GM21825 (cell line): ENCODE measurements around the gene RPP25.

Source experiments
- ATAC-seq: cut with Tn5 transposase; IDR thresholded peaks from one replicate; pipeline ENCODE4 v1.9.1; 2021; ENCODE audit warnings: mild to moderate bottlenecking, moderate library complexity; ENCODE audit not compliant: unreplicated experiment

The RPP25 gene, protein sequence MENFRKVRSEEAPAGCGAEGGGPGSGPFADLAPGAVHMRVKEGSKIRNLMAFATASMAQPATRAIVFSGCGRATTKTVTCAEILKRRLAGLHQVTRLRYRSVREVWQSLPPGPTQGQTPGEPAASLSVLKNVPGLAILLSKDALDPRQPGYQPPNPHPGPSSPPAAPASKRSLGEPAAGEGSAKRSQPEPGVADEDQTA

DNA sequence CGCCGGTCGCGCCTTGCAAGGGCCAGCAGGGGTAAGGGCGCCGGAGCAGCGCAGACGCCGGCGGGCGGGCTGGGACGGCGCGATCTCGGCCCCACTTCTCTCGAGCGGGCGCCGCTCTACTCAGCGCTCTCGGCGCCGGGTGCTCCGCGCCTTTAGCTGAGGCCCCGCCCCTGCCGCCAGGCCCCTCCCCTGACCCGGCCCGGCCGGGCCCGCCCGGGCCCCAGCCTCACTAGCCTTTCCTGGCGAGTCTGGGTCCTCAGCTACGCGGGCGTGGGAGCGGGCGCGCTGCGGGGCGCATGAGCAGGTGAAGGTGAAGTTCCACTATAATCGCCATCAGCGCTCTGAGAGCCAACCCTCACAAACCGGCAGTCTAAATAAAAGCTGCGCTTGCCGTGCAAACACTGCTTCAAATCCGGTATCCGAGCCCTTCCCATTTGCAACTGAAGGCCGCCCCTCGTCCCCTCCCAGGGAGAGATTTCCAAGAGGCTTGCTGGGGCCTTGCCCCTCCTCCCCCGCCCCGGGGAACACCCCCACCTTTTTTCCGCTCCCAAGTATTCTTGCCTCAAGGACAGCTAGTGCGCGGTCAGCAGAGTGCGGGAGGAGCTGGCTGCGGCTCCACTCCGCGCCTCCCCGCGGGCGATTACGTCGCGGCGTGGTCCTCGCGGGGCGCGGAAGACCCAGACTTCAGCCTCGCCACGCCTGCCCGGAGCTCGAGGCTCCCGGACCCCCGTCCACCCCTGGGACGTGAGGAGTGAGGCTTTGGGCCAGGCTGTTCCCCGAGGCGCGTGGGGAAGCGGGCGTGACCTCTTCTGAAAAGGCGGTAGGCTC is at the start of gene RPP25:
TSS of gene RPP25 (minus strand) at position 125 of the 828 bp plus-strand sequence. CDS start 189 bp downstream, outside the sequence.
- peak; percentile 78 for ATAC-seq

- no peak for ATAC-seq
These were observed 45.8 kb upstream of the RPP25 start for GRCh38 chr15:75002398-75002797.

- no peak for ATAC-seq
These were observed 44.7 kb upstream of the RPP25 start for GRCh38 chr15:75001310-75001709.

- no peak for ATAC-seq
These were observed 41.0 kb upstream of the RPP25 start for GRCh38 chr15:74997543-74997942.

DNA sequence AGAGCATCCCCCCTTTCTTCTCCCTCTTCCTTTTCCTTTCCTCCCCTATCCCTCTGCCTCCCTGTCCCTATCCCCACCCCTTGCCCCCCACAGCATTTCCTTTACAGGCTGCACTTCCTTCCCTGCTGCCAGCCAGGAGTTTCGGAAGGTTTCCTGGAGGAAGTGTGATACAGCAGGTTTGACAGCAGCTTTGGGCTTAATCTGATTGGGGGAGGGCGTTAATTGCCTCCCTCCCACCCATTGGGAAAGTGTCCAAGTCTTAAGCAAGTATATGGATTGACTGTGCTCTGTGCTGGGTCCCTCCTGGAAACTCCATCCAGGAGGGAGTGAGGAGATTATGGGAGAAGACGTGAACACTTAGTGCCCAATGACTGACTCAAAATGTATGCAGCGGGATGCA is 40.6 kb upstream of the RPP25 start:
- ATAC-seq, result no peak

- ATAC-seq, result no peak
These were observed 39.5 kb upstream of the RPP25 start for GRCh38 chr15:74995779-74996765.

- peak; percentile 79 for ATAC-seq
These were observed 38.7 kb upstream of the RPP25 start, which contains the start of gene SCAMP5 for GRCh38 chr15:74995182-74995778. Gene SCAMP5, plus strand, starts transcription at chr15:74995563. Its CDS starts 16,277 bp downstream, at chr15:75011840.

DNA sequence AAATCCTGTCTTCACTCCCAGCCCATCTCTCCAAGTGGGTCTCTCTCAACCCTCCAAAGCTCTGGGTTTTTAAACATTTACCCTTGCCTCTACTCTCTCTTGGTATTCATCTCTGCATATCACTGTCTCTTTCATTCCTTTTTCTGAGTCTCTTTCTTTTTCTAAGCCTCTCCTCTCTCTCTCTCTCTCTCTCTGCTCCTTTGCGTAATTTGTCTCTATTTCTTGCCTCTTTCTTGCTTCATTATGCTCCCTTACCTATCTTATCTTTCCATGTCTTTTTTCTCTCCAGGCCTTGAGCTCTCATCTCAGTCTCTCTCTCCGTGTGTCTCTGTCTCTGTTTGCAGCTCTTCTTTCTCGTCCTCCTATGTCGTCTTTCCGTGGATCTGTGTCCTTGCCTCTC is 38.1 kb upstream of the RPP25 start:
- ATAC-seq, result no peak

- no peak for ATAC-seq
These were observed 37.7 kb upstream of the RPP25 start for GRCh38 chr15:74994236-74994635.

DNA sequence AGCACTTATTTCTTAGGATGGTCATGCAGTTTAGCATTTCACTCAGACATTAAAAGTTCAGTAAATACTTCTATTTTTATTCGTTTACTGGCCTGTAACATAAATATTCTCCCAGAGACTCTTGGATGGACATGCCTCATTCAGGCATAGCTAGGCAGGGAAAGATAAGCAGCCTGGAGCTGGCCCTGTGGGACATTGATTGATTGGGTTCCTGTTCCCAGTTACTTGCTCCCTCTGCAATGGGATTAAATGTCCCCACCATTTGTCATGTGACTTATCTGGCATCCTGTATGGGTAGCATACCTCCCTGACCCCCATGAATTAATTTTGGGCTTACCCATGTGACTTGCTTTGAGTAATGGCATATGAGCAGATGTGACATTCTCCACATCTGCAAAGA is 36.0 kb upstream of the RPP25 start:
- ATAC-seq, result no peak

GRCh38 chr15:74989527-74989926 is 33.0 kb upstream of the RPP25 start:
- ATAC-seq, result no peak

- ATAC-seq, result no peak
These were observed 31.6 kb upstream of the RPP25 start for GRCh38 chr15:74988007-74988800.

- ATAC-seq, result no peak
These were observed 27.2 kb upstream of the RPP25 start for GRCh38 chr15:74983725-74984231.

- ATAC-seq, result no peak
These were observed 25.6 kb upstream of the RPP25 start for GRCh38 chr15:74982183-74982582.

DNA sequence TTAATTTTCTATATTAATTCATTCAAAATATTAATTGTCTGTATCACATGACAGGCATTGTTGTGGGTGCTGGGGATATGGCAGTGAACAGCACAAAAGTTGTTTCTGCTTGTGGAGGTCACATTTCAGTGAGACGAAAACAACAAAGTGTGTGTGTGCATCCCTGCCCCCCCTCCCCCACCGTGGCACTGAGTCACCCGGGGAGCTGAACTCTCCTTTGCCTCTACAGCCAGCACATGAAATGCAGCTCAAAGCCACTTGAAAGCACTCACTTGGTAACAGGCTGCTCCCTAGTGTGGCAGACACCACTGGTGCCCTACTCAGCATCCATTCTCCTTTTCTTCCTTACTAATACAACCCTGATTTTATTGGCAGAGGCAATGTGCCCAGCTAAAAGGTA is 21.9 kb upstream of the RPP25 start:
- ATAC-seq, result no peak

GRCh38 chr15:74978077-74978476 is 21.5 kb upstream of the RPP25 start:
- no peak for ATAC-seq

GRCh38 chr15:74977599-74977998 is 21.0 kb upstream of the RPP25 start:
- no peak for ATAC-seq

DNA sequence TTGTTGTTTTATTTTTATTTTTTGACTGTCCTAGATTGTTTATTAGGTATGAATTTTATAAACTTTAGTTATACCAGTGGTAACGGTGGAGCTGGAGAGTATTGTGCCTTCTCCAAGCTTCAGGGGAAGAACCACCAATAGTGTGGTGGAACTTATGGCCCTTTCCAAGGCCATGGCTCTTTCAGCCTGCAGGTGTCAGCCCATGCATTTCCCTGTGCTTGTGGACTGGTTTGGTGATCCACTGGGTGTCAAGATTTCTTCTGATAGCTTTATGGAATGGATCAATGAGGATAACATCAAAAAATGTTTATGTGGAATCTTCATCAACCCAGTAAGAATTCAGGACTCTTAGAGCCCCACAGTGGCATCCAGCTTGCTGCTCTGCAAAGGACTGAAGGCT is 19.6 kb upstream of the RPP25 start:
- ATAC-seq, result no peak

- ATAC-seq, result no peak
These were observed 11.1 kb upstream of the RPP25 start for GRCh38 chr15:74967670-74968069.

DNA sequence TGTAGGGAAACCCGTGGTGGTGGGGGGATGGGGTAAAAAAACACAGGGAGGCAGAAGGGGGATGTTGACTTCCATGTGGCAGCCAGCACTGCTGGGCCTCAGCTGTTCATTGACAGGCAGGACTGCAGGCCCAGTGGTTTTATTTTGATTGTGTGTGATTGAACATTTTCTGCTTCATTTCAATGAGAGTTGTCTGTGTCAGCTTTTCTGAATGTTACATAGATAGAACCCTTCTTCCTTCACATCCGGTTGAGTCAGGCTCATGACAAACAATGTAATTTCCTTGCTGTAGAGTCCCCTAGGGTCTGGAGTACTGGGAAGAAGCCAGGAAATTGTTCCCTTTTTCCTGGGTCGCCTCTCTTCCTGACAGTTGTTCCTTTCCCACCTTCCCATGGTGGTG is 8.2 kb upstream of the RPP25 start:
- ATAC-seq, result no peak
